ENCODE results near the gene CD274. TPM values are rescaled to one million over a fixed set of nuclear protein-coding genes. Genes with fewer than 3 reads are reported as not detected.
"Not testable (repeated sequence)": the region's sequence is repeated elsewhere in the genome, so short reads cannot be mapped to it uniquely, and the experiment has no call there.

Gene CD274
- not detected in 2 replicates for total RNA-seq (2014; rRNA removed; shearing (Covaris generic))

DNA sequence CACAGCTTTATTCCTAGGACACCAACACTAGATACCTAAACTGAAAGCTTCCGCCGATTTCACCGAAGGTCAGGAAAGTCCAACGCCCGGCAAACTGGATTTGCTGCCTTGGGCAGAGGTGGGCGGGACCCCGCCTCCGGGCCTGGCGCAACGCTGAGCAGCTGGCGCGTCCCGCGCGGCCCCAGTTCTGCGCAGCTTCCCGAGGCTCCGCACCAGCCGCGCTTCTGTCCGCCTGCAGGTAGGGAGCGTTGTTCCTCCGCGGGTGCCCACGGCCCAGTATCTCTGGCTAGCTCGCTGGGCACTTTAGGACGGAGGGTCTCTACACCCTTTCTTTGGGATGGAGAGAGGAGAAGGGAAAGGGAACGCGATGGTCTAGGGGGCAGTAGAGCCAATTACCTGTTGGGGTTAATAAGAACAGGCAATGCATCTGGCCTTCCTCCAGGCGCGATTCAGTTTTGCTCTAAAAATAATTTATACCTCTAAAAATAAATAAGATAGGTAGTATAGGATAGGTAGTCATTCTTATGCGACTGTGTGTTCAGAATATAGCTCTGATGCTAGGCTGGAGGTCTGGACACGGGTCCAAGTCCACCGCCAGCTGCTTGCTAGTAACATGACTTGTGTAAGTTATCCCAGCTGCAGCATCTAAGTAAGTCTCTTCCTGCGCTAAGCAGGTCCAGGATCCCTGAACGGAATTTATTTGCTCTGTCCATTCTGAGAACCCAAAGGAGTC is at the start of gene CD274:
Gene CD274, plus strand, starts transcription at position 184 of the 733 bp plus-strand sequence. CDS start 5,572 bp downstream, outside the sequence.
- in situ Hi-C loops (cut with HindIII; ENCODE audit: low sequenced_read_pairs): no loop called here
- DNase-seq (ENCODE audit: low spot score): peak; percentile 67

DNA sequence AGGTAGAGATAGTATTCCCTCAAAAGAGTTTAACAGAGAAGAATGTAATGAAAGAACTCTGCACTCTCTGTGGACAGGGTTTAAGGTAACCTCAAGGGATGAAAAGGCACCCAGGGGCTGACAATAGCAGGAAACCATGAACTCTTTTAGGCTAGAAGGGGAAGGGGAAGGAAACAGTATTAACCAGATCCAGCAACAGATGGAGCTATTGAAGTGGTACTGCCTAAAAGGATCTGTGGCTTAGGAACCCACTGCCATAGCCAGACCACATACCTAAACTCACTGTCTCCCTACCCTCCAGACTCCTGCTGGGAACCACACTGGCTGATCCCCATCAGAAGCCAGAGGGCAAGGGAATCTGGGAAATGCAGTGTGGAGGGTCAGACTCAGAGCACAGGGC is 48.1 kb upstream of the CD274 start:
- in situ Hi-C loops (cut with HindIII; ENCODE audit: low sequenced_read_pairs): no loop called here
- no peak for DNase-seq (ENCODE audit: low spot score)

DNA sequence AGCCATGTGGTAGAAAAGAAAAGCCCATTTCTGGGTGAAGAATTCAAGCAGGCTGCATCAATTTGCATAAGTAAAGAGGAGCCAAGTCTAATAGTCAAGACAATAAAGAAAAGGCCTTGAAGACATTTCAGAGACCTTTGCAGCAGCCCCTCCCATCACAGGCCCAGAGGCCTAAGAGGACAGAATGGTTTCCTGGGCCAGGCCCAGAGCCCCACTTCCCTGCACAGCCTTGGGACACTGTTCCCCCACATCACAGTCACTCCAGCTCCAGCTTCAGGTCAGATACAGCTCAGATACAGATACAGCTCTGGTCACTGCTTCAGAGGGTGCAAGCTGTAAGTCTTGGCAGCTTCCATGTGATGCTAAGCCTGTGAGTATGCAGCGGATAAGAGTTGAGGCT is 41.7 kb upstream of the CD274 start:
- in situ Hi-C loops (cut with HindIII; ENCODE audit: low sequenced_read_pairs): no loop called here
- no peak for DNase-seq (ENCODE audit: low spot score)

DNA sequence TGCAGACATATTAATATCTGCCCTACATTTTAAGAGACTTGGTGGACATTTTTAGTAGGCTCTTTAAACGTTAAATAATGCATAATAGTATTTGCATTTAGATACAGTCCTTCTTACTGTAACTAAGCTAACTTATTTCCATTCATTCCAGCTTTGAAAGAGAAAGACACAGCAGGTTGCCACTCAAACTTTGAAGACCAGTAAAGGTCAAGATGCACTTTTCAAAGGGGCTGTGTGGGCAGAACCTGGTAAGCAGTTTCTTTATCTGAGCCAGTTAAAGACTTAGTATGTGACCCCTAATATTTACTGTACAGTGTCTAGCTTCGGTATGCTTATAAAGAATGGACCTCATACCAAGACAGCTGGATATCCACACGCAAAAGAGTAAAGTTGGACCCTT is 33.4 kb upstream of the CD274 start:
- in situ Hi-C loops (cut with HindIII; ENCODE audit: low sequenced_read_pairs): no loop called here
- no peak for DNase-seq (ENCODE audit: low spot score)

DNA sequence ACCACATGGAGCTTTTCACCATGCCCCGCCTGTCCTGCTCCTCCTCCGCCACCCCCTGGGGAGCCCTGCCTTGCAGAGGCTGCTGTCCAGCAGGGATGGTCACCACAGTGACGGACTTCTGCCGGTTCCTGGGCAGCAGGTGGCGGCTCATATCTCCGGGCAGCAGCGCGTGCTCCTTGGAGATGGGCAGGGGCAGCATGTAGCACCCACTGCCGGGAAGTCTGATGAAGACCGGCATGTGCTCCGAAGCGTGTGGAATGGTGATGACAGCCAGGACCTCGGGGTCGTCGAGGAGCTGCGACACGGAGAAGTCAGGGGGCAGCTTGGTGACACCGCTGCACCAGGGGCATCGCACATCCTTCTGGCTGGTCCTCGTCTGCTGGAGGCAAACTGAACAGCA is 31.9 kb upstream of the CD274 start:
- DNase-seq (ENCODE audit: low spot score): no peak
- in situ Hi-C loops (cut with HindIII; ENCODE audit: low sequenced_read_pairs): no loop called here

DNA sequence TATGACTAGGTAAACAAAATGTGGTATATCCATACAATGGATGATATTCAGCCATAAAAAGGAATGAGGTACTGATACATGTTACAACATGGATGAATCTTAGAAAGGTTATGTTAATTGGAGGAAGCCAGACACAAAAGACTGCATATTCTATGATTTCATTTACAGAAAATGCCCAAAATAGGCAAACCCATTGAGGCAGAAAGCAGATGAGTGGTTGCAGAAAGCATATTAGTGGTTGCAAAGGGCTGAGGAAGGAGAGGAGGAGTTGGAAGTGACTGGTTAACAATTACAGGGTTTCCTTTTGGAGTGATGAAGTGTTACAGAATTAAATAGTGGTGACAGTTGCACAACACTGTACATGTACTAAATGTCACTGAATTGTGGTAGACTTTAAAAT is 30.4 kb upstream of the CD274 start:
- in situ Hi-C loops (cut with HindIII; ENCODE audit: low sequenced_read_pairs): no loop called here
- no peak for DNase-seq (ENCODE audit: low spot score)

DNA sequence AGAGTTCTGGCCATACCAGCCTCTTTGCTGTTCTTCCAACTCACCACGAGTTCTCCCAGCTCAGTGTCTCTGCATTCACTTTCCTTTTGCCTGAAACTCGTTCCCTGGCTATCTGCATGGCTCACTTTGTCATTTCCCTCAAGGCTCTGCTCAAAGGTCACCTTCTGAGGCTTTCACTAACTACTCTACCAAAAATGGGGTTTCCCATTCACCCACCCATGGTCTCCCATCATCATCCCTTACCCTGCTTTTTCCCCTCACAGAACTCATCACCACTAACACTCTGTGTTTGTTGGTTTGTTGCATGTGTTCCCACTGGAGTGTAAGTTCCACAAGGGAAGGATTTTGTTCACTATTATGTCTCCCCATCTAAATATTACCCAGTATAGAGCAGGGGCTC is 29.2 kb upstream of the CD274 start:
- in situ Hi-C loops (cut with HindIII; ENCODE audit: low sequenced_read_pairs): no loop called here
- DNase-seq (ENCODE audit: low spot score): no peak

DNA sequence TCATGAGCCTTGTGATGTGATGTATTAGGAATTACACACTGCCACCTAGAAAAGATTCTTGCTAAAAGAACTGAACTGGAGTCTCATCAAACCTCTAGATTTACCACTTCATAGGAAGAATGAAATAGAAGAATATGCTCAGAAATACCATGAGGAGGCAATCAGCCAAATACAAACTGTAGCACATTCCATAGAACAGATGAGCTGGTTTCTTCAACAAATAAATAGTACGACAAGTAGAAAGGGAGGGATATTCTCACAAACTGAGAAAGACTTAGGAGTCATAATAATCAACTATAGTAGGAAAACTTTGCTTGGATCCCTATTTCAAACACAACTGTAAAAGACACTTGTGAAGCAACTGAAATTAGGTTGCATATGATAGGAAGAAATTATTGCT is 28.1 kb upstream of the CD274 start:
- DNase-seq (ENCODE audit: low spot score): no peak
- in situ Hi-C loops (cut with HindIII; ENCODE audit: low sequenced_read_pairs): no loop called here

DNA sequence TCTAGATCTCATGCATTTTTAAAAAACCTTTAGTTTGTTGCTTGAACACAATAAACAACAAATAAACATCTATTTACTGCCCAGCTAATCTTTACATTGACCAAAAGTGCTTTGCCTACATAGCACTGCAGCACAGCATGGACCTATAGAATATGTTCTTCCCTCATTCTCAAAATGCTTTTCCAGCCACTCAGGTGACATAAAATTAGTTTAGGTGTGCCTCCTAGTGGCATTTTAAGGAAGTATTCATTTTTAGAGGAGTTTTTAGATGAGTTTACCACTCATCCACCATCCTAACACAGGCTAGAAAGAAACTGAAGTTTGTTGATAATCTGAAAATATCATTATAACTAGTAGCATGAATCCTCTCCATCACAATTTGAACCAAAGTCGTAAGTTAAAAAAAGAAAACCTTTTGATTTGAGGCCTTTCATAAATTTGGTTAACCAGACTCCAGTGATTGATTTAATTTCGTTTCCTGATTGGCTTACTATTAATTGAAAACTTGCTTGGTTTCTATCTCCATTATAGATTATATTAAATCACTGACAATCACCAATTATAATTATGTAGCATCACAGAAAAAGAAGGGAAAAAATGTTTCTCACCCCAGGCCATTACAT is 25.2 kb upstream of the CD274 start:
- DNase-seq (ENCODE audit: low spot score): peak; percentile 3
- in situ Hi-C loops (cut with HindIII; ENCODE audit: low sequenced_read_pairs): no loop called here

DNA sequence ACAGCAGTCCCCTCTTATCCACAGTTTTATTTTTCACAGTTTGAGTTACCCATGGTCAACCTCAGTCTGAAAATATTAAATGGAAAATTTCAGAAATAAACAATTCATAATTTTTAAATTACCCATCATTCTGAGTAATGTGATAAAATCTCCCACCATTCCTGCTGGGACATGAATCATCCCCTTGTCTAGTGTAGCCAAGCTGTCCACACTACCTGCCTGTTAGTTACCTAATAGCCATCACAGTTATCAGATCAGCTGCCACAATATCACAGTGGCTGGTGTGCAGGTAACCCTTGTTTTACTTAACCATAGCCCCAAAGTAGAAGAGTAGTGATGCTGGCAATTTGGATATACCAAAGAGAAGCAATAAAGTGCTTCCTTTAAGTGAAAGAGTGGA is 23.3 kb upstream of the CD274 start:
- in situ Hi-C loops (cut with HindIII; ENCODE audit: low sequenced_read_pairs): no loop called here
- DNase-seq (ENCODE audit: low spot score): no peak

DNA sequence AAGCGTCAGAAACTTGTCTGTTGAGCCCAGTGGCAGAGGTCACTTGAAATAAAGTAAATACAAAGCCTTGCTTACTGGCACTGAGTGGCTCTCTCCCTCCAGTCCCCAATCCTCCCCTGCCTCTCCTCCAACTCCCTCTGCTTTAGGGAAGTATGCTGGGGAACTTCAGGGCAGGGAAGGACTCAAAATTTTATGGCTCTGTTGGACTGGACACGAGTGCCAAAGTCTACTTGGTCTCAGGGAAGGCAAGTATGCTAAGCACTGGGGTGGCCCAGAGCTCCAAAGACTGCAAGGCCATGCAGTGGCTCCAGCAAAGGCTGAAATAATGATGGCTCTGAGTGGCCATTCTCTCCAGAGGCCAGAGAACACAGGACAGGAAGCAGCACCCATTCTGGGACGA is 22.2 kb upstream of the CD274 start:
- DNase-seq (ENCODE audit: low spot score): no peak
- in situ Hi-C loops (cut with HindIII; ENCODE audit: low sequenced_read_pairs): no loop called here

DNA sequence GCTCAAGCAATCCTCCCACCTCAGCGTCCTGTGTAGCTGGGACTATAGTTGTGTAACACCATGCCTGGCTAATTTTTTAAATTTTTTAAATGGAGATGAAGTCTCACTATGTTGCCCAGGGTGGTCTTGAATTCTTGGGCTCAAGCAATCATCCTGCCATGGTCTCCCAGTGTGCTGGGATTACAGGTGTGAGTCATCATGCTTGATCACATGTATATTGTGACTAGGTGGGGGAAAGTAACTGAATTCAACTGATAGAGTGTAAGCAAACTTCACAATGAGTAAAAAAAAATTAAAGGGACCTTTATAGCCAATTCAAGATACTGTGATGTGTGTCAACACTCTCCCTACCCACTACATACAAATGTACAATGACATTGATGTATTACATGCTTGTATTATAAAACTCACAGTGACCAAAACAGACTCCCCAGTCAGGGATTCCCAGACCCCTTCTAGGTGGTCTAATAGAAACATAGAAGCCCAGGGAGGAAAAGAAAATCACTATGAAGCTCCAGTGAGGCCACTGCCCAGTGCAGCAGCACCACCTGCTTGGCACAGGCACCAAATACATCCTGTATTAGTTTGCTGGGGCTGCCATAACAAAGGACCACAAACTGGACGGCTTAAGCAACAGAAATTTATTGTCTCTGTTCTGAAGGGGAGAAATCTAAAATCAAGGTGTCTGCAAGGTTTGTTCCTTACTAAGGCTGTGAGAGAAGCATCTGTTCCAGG is 21.4 kb upstream of the CD274 start:
- in situ Hi-C loops (cut with HindIII; ENCODE audit: low sequenced_read_pairs): no loop called here
- DNase-seq (ENCODE audit: low spot score): no peak

DNA sequence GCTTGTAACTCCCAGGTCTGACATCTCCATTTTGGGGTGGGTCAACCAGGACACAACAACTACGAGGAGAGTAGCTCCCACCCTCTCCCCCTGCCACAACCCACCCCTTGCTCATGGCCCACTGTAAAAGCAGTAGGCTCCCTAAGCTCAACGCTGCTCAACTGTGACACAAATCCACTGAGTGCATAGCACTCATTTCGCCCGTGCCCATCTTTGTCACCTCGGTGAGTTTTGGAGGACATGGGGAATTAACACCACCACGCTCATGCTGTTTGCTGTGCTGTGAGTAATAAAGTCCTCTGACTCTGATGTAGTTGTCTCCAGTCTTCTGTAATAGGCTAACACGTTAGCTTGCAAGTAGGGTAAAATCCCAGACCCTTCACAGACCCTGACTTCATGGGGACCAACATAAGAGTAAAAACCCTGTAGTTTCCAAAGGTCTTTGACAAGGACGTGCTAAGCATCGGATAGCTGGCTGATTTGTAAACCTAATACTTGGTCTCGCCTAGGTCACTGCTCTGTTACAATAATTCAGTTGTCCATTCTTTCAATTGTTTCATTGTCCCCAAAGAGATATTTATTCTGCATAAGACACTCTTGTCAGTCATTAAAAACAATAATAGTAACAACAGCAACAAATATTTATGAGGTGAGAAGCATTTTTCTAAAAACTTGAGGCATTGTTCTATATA is 20.3 kb upstream of the CD274 start:
- in situ Hi-C loops (cut with HindIII; ENCODE audit: low sequenced_read_pairs): no loop called here
- DNase-seq (ENCODE audit: low spot score): no peak

DNA sequence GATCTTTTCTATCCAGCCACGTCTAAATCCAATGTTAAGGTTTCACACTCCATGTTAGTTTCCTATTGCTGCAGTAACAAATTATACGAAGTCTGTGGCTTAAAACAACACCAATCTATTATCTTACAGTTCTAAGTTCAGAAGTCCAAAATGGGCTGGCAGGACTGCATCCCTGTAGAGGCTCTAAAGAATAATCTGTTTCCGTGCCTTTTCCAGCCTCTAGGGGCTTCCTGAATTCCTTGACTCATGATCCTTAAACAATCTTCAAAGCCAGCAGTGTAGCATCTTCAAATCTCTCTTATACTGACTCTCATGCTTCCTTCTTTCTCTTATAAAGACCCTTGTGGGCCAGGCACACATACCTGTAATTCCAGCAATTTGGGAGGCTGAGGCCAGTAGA is 19.4 kb upstream of the CD274 start:
- no peak for DNase-seq (ENCODE audit: low spot score)
- in situ Hi-C loops (cut with HindIII; ENCODE audit: low sequenced_read_pairs): no loop called here

DNA sequence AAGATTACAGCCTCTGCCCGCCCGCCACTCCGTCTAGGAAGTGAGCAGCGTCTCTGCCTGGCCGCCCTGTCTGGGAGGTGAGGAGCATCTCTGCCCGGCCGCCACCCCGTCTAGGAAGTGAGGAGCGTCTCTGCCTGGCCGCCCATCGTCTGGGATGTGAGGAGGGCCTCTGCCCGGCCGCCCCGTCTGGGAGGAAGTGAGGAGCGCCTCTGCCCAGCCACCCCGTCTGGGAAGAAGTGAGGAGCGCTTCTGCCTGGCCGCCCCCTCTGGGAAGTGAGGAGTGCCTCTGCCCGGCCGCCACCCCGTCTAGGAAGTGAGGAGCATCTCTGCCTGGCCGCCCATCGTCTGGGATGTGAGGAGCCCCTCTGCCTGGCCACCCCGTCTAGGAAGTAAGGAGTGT is 17.5 kb upstream of the CD274 start:
- in situ Hi-C loops (cut with HindIII; ENCODE audit: low sequenced_read_pairs); DNase-seq (ENCODE audit: low spot score): not testable (repeated sequence)

DNA sequence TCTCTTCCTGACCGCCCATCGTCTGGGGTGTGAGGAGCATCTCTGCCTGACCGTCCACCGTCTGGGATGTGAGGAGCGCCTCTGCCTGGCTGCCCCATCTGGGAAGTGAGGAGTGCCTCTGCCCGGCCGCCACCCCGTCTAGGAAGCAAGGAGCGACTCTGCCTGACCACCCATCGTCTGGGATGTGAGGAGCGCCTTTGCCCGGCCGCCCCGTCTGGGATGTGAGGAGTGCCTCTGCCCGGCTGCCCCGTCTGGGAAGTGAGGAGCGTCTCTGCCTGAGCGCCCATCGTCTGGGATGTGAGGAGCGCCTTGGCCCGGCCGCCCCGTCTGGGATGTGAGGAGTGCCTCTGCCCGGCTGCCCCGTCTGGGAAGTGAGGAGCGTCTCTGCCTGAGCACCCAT is 17.0 kb upstream of the CD274 start:
- in situ Hi-C loops (cut with HindIII; ENCODE audit: low sequenced_read_pairs); DNase-seq (ENCODE audit: low spot score): not testable (repeated sequence)

DNA sequence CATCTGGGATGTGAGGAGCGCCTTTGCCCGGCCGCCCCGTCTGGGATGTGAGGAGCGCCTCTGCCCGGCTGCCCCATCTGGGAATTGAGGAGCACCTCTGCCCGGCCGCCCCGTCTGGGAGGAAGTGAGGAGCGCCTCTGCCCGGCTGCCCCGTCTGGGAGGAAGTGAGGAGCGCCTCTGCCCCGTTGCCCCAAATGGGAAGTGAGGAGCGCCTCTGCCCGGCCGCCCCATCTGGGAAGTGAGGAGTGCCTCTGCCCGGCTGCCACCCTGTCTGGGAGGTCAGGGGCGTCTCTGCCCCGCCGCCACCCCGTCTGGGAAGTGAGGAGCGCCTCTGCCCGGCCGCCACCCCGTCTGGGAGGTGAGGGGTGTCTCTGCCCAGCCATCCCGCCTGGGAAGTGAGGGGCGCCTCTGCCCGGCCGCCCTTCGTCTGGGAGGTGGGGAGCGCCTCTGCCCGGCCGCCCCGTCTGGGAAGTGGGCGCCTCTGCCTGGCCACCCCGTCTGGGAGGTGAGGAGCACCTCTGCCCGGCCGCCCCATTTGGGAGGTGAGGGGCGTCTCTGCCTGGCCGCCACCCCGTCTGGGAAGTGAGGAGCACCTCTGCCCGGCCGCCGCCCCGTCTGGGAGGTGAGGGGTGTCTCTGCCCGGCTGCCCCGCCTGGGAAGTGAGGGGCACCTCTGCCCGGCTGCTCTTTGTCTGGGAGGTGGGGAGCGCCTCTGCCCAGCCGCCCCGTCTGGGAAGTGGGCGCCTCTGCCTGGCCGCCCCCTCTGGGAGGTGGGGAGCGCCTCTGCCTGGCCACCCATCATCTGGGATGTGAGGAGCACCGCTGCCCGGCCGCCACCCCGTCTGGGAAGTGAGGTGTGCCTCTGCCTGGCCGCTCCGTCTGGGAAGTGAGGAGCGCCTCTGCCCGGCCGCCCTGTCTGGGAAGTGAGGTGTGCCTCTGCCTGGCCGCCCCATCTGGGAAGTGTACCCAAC is 16.2 kb upstream of the CD274 start:
- DNase-seq (ENCODE audit: low spot score); in situ Hi-C loops (cut with HindIII; ENCODE audit: low sequenced_read_pairs): not testable (repeated sequence)

DNA sequence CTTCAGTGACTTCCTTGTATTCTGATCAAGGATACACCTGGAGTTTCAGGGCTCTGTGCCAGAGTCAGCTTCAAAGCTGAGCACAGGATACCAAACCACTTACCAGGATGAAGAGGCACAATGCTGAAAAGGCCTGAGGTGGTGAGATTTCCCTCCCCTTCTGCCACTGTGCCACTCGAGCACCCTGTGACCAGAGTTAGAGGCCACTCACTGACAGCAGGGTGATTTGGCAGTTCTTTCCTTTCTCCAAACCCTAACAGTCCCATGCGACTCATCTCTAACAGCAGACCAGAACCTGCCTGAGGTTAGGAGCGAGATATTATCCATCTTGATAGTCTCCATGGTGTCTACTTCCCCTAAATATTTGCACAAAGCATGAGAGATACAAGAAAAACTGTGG is 14.4 kb upstream of the CD274 start:
- in situ Hi-C loops (cut with HindIII; ENCODE audit: low sequenced_read_pairs): no loop called here
- DNase-seq (ENCODE audit: low spot score): no peak

DNA sequence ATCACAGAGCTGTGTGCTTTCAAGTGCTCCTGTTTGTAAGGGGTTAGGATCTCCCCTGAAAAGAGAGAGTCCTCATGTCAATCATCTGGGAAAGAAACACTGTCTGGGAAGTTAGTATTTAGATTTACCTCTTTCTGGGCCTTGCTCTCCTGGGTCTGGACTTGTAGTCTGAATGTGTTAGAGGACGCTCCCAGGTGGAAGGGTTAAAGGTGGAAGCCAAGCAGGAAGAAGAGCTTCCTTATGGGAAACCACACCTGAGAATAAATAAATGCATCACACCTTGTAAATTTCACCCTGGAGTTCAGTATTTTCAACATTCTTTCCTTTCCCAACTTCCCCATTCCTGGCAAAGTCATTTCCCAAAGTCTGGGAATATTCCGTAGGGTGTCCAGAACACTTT is 13.9 kb upstream of the CD274 start:
- DNase-seq (ENCODE audit: low spot score): no peak
- in situ Hi-C loops (cut with HindIII; ENCODE audit: low sequenced_read_pairs): no loop called here

Measured in G401 (cell line).